ENCODE measurements around the gene AP1S2. TPM values are rescaled to one million over a fixed set of nuclear protein-coding genes. Genes with fewer than 3 reads are reported as not detected.

Gene AP1S2
- total and polyA plus RNA-seq, 10 of the 15 experiments (the other 5 are each of a cell fraction or from before 2014, with no cell fraction given) = 25.6 to 105 (median 50.7) TPM

- peak overlapping the region; percentile 86 for H3K9ac ChIP-seq (ENCODE audit: control insufficient read depth, insufficient read depth, low read length)
- in situ Hi-C loops (cut with MboI) = no loop called here
- no peaks in the 10 kb centered on the region for H3K9me3 ChIP-seq (replicated peaks; ENCODE audit: control insufficient read depth, insufficient read depth, low read length)
- no TSS peak for BruUV-seq (replicated peaks)
- TF ChIP-seq, protein P1, sequence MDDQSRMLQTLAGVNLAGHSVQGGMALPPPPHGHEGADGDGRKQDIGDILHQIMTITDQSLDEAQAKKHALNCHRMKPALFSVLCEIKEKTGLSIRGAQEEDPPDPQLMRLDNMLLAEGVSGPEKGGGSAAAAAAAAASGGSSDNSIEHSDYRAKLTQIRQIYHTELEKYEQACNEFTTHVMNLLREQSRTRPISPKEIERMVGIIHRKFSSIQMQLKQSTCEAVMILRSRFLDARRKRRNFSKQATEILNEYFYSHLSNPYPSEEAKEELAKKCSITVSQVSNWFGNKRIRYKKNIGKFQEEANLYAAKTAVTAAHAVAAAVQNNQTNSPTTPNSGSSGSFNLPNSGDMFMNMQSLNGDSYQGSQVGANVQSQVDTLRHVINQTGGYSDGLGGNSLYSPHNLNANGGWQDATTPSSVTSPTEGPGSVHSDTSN (IDR thresholded peaks at IDR 0.05; ENCODE audit: insufficient replicate concordance, low read depth, low read length) = no peak
- TF ChIP-seq RUNX3 (IDR thresholded peaks at IDR 0.05; ENCODE audit: low read length) (peak; percentile 7; the same call in 1 of the 2 replicates), MEF2A (IDR thresholded peaks at IDR 0.05; ENCODE audit: insufficient read depth, low read depth, low read length) (no peak), CHD4 (IDR thresholded peaks at IDR 0.05) (no peak), NFIC (IDR thresholded peaks at IDR 0.05; ENCODE audit: low read depth, low read length) (peak; percentile 20; the same call in 1 of the 2 replicates), TBL1XR1 (IDR thresholded peaks at IDR 0.05; ENCODE audit: low read depth, low read length) (no peak), JUNB (IDR thresholded peaks at IDR 0.05) (peak; percentile 9; the same call in 1 of the 2 replicates), RELB (IDR thresholded peaks at IDR 0.05; ENCODE audit: low read depth) (no peak), MTA3 (IDR thresholded peaks at IDR 0.05; ENCODE audit: borderline replicate concordance, low read length) (no peak), SMARCA5 (IDR thresholded peaks at IDR 0.05) (no peak), BRCA1 (IDR thresholded peaks at IDR 0.05; ENCODE audit: low read depth, low read length) (no peak), IKZF2 (IDR thresholded peaks at IDR 0.05) (0 out of 4 replicates have a peak, but pooled peaks of 1 of the 2 experiments have one; percentile 8), NBN (IDR thresholded peaks at IDR 0.05) (no peak; the same call in 1 of the 2 replicates)
- TF ChIP-seq, protein P2, sequence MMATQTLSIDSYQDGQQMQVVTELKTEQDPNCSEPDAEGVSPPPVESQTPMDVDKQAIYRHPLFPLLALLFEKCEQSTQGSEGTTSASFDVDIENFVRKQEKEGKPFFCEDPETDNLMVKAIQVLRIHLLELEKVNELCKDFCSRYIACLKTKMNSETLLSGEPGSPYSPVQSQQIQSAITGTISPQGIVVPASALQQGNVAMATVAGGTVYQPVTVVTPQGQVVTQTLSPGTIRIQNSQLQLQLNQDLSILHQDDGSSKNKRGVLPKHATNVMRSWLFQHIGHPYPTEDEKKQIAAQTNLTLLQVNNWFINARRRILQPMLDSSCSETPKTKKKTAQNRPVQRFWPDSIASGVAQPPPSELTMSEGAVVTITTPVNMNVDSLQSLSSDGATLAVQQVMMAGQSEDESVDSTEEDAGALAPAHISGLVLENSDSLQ (IDR thresholded peaks at IDR 0.05) = no peak
- TF ChIP-seq, protein P3, sequence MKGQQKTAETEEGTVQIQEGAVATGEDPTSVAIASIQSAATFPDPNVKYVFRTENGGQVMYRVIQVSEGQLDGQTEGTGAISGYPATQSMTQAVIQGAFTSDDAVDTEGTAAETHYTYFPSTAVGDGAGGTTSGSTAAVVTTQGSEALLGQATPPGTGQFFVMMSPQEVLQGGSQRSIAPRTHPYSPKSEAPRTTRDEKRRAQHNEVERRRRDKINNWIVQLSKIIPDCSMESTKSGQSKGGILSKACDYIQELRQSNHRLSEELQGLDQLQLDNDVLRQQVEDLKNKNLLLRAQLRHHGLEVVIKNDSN (IDR thresholded peaks at IDR 0.05; ENCODE audit: borderline replicate concordance, extremely low read length, insufficient read depth, low read depth, low read length) = no peak
- TF ChIP-seq, protein P4, sequence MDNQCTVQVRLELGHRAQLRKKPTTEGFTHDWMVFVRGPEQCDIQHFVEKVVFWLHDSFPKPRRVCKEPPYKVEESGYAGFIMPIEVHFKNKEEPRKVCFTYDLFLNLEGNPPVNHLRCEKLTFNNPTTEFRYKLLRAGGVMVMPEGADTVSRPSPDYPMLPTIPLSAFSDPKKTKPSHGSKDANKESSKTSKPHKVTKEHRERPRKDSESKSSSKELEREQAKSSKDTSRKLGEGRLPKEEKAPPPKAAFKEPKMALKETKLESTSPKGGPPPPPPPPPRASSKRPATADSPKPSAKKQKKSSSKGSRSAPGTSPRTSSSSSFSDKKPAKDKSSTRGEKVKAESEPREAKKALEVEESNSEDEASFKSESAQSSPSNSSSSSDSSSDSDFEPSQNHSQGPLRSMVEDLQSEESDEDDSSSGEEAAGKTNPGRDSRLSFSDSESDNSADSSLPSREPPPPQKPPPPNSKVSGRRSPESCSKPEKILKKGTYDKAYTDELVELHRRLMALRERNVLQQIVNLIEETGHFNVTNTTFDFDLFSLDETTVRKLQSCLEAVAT (IDR thresholded peaks at IDR 0.05) = peak; percentile 63; the same call in 1 of the 2 replicates
- peaks cover 24% of the 10 kb centered on the region for H3K79me2 ChIP-seq (ENCODE audit: control insufficient read depth, insufficient read depth, low read length)
- intact Hi-C loops (cut with micrococcal nuclease; ENCODE audit: unreplicated experiment) = loop anchor here (1.0 to 10.0 kb wide), 5 partner anchors 27 to 359 kb away; partner anchors contain the start of gene ZRSR2
- ATAC-seq (peak; percentile 6; the same call in 2 of the 3 replicates), FAIRE-seq (no peak), DNase-seq (ENCODE audit: low read depth, low spot score) (no peak)
- WGBS (ENCODE audit: insufficient coverage, insufficient replicate concordance, low lambda C conversion rate, missing lambda C conversion rate) = 7% methylated on average over 16 of the region's 16 CpGs
- POLR2A ChIA-PET = interaction anchor here (1.2 to 2.9 kb wide), 4 partner anchors 10 to 65 kb away, joined by 3 to 18 read pairs (median 4); partner anchors contain the start of gene ZRSR2
- H3K27me3 ChIP-seq (replicated peaks in 1 of 2; ENCODE audit: control insufficient read depth in 2 of 2, insufficient read depth in 2 of 2, low read length in 1 of 2) = no peaks in the 10 kb centered on the region
- 0 out of 2 replicates have a peak, but pooled peaks cover 3% of the 10 kb centered on the region for H3K4me1 ChIP-seq (ENCODE audit: control insufficient read depth, insufficient read depth, low read length)
- RAD21 ChIA-PET (ENCODE audit: unreplicated experiment) = interaction anchor here (0.9 to 3.1 kb wide), 7 partner anchors 10 to 167 kb away, joined by 3 to 20 read pairs (median 3); no protein-coding TSS in a partner anchor
- peak overlapping the region; percentile 72 for H3K4me3 ChIP-seq
- H2AFZ ChIP-seq (ENCODE audit: control insufficient read depth, low read depth, low read length) = peak overlapping the region; percentile 94
- no peaks in the 10 kb centered on the region for H3K36me3 ChIP-seq (ENCODE audit: control insufficient read depth in 2 of 2, insufficient read depth in 2 of 2, low read length in 1 of 2)
- CTCF ChIA-PET = interaction anchor here (0.7 to 1.8 kb wide), 7 partner anchors 27 to 284 kb away, joined by 3 to 8 read pairs (median 3); partner anchors contain the start of gene ZRSR2
- H3K4me2 ChIP-seq (ENCODE audit: control insufficient read depth, insufficient read depth) = peak overlapping the region; percentile 89
- SMC1A ChIA-PET (ENCODE audit: uncharacterized antibody, unreplicated experiment) = interaction anchor here (1.0 to 3.0 kb wide), 13 partner anchors 9 to 282 kb away, joined by 3 to 16 read pairs (median 4); no protein-coding TSS in a partner anchor
- peak overlapping the region; percentile 90 for H3K27ac ChIP-seq (ENCODE audit: control insufficient read depth, insufficient read depth)
- no peaks in the 10 kb centered on the region for H4K20me1 ChIP-seq (ENCODE audit: control insufficient read depth, insufficient read depth)
These were observed 1.1 kb upstream of the AP1S2 start for GRCh38 chrX:15855568-15856221.

Data from GM12878 (cell line).